Measurements from ENCODE around the gene SLCO4A1.

The SLCO4A1 gene

GRCh38 chr20:62703853-62704228 is 61.5 kb downstream of the SLCO4A1 start:
- no peak for DNase-seq

GRCh38 chr20:62704341-62704948 is 62.1 kb downstream of the SLCO4A1 start:
- DNase-seq, result no peak

GRCh38 chr20:62705627-62706026 is 63.3 kb downstream of the SLCO4A1 start:
- no peak for DNase-seq

GRCh38 chr20:62706344-62706743 is 64.0 kb downstream of the SLCO4A1 start:
- no peak for DNase-seq

GRCh38 chr20:62706857-62707256 is 64.6 kb downstream of the SLCO4A1 start:
- no peak for DNase-seq

GRCh38 chr20:62707276-62707920 is 65.1 kb downstream of the SLCO4A1 start:
- DNase-seq, result no peak

- DNase-seq, result no peak
These were observed 65.7 kb downstream of the SLCO4A1 start for GRCh38 chr20:62707921-62708521.

GRCh38 chr20:62708591-62709536 is 66.6 kb downstream of the SLCO4A1 start, which contains the start of gene NTSR1:
NTSR1 (plus strand) TSS chr20:62708836; CDS start chr20:62709208, 372 bp downstream.
- DNase-seq, result no peak

- DNase-seq, result no peak
These were observed 67.2 kb downstream of the SLCO4A1 start for GRCh38 chr20:62709537-62709905.

- no peak for DNase-seq
These were observed 68.0 kb downstream of the SLCO4A1 start for GRCh38 chr20:62710221-62710885.

GRCh38 chr20:62710886-62711702 is 68.8 kb downstream of the SLCO4A1 start:
- DNase-seq, result no peak

GRCh38 chr20:62711703-62712101 is 69.4 kb downstream of the SLCO4A1 start:
- DNase-seq, result no peak

GRCh38 chr20:62712606-62713005 is 70.3 kb downstream of the SLCO4A1 start:
- DNase-seq, result no peak

- DNase-seq, result no peak
These were observed 71.7 kb downstream of the SLCO4A1 start for GRCh38 chr20:62714006-62714405.

- no peak for DNase-seq
These were observed 72.5 kb downstream of the SLCO4A1 start for GRCh38 chr20:62714799-62715198.

- DNase-seq, result no peak
These were observed 72.9 kb downstream of the SLCO4A1 start for GRCh38 chr20:62715201-62715600.

- peak; percentile 18 for DNase-seq
These were observed 74.1 kb downstream of the SLCO4A1 start for GRCh38 chr20:62716198-62716940.

GRCh38 chr20:62716941-62717310 is 74.6 kb downstream of the SLCO4A1 start:
- DNase-seq, result no peak

GRCh38 chr20:62717933-62718332 is 75.6 kb downstream of the SLCO4A1 start:
- DNase-seq, result no peak

- DNase-seq, result no peak
These were observed 76.2 kb downstream of the SLCO4A1 start for GRCh38 chr20:62718546-62718945.

Data from CD4-positive, alpha-beta T cell treated with Interleukin-21 for 1 hour (primary cell).